Tongue (tissue), 2 donors: Measurements from ENCODE around the gene GPR89A. TPM values are rescaled to one million over a fixed set of nuclear protein-coding genes. Genes with fewer than 3 reads are reported as not detected.
"Not testable (repeated sequence)": the region's sequence is repeated elsewhere in the genome, so short reads cannot be mapped to it uniquely, and the experiment has no call there.

ENCODE experiments used
- DNase-seq: peaks from one replicate; pipeline ENCODE4 v3.0.0-alpha.2; 2015
- total RNA-seq: library from RNA; depleted of rRNA; stranded (reverse); fragments of >200 nt; gene quantifications from one replicate; pipeline ENCODE4 v1.2.3, GENCODE V29; 2014

The GPR89A gene
- 38.6 TPM for total RNA-seq

DNA sequence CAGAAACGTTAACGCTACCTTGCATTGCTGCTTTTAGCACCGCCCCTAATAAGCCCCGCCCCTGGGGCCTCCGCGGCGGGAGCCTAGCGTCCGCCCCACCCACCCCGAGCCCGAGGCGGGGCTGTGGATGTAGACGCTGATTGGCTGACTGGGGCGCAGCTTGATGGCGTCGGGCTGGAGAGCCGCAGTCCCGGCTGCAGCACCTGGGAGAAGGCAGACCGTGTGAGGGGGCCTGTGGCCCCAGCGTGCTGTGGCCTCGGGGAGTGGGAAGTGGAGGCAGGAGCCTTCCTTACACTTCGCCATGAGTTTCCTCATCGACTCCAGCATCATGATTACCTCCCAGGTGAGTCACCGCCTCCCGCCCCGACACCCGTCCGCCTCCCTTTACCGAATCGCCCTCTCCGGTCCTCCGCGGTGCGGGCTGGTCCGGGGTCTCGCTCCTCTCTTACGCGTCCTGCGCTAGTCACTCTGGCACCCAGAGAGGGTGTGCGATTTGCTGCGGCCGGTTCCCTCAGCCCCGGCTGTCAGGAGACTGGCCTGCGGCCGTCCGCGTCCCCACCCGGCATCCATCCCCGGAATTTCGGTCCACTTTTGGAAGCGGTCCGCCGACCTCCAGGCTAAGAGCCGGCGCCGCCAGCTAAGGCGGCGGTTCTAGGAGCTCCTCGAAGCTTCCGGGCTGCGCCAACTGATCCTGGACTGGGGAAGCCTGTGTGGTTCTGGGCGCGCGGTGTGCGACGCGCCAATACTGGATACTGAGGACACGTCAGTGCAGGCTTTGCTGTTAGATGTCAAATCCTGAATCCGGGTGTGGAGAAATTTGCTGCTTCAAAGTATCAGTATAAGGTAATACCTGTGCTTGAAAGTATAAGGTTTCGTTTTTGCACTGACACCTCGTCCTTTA lies at the start of gene GPR89A:
GPR89A (plus strand) TSS at position 156 of the 901 bp plus-strand sequence; CDS start at position 302, 146 bp downstream.
- DNase-seq: peak; percentile 97

DNA sequence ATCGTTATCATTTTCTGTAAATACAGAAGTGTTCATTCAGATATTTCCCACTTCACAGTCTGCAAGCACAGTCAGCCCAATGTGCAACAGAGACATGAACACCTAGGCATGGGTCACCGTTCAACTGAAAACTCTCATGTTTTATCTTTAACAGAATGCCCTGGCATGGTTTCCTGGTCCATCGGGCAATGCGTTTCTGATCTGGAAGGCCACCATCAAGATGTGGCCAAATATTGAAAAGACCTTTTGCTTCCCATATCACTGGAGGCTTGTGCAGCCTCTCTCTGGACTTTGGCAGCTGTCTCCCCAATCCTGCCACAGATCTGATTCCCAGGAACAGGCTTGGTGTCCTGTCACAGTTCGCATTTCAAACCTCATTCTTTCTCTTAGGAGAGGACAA lies 21.0 kb upstream of the GPR89A start:
- DNase-seq: not testable (repeated sequence)

- DNase-seq: not testable (repeated sequence)
Measured at GRCh38 chr1:145590806-145591205, 17.0 kb upstream of the GPR89A start.

DNA sequence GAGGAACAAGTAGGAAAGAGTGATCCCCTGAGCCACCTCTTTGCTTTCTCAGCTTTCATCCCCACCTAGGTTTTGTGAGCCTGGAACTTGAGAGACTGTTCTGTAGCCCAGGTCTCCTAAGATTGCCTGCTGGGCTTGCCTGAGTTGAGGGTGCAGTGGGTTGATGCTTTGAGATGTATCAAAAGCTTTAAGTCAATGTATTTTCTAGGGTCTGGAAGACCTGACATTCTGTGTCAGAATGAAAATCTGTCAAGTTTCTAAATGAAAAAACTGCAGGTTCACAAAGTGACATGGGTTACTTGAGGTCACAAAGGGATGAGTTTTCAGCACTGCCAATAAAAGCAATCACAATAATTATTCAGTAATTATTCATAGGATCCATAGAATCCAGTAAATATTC lies 15.4 kb upstream of the GPR89A start:
- DNase-seq: not testable (repeated sequence)

DNA sequence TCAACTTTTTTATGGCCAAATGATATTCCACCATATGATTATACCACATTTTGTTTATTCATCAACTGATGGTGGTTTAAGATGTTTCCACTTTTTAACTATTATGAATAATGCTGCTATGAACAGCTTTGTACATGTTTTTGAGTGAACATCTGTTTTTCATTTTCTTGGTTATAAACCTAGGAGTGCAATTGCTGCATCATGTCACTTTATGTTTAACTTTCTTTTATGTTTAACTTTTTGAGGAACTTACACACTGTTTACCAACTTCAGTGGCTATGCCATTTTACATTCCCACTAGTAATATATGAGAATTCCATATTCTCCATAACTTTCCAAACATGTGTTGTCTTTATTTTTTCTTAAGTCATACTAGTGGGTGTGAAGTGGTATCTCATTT lies 12.4 kb upstream of the GPR89A start:
- DNase-seq: not testable (repeated sequence)

- not testable (repeated sequence) for DNase-seq
Measured at GRCh38 chr1:145596236-145596635, 11.6 kb upstream of the GPR89A start.

GRCh38 chr1:145599426-145599825 lies 8.4 kb upstream of the GPR89A start:
- not testable (repeated sequence) for DNase-seq

DNA sequence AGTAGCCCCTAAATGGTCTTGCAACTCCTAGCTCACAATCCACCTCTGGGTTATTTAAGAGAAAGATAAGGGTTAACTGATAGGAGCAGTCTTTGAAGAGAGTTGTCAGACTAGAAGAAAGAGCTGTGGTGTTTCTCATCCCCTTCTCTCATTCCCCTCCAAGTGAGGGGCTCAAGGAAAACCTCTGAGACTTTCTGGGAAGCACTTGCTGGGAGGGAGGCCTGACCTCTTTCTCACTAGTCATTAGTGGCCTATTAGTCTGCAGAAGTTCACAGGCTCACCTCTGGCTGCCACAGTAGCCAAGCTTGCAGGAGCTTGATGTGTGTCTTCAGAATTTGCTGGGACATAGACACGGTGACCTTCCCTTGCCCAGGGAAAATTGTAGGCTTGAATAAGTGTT lies 6.2 kb upstream of the GPR89A start:
- DNase-seq: no peak

- not testable (repeated sequence) for DNase-seq
Measured at GRCh38 chr1:145606840-145607239, 948 bp upstream of the GPR89A start.

DNA sequence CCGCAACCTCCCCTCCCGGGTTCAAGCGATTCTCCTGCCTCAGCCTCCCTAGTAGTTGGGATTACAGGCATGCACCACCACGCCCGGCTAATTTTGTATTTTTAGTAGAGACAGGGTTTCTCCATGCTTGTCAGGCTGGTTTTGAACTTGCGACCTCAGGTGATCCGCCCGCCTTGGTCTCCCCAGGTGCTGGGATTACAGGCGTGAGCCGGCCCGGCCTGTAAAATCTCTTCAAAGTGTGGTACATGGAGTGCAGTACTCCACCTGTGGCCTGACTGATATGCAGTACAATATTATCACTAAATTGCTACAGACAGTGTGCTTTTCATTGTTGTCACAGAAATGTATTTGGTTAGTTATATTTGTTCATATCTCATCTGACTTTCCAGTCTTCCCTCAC lies 499 bp upstream of the GPR89A start:
- DNase-seq: not testable (repeated sequence)

DNA sequence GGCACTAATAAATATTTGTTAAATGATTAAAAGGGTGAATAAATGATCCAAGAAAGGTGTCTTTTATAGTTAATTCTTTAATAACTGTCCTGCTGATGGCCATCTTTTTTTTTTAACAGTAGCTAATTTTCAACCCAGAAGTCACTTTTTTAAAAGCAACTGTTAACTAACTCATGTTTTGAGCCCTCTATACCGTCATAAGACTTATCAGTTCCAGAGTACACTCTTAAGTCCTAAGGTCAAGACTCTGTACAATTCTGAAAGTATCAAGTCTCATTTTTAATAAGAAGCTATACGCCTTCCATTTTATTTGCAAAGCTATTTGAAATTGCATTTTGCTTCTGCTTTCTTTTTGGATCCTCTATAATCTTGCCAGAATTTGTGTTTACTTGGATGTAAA lies 3.0 kb downstream of the GPR89A start:
- not testable (repeated sequence) for DNase-seq

DNA sequence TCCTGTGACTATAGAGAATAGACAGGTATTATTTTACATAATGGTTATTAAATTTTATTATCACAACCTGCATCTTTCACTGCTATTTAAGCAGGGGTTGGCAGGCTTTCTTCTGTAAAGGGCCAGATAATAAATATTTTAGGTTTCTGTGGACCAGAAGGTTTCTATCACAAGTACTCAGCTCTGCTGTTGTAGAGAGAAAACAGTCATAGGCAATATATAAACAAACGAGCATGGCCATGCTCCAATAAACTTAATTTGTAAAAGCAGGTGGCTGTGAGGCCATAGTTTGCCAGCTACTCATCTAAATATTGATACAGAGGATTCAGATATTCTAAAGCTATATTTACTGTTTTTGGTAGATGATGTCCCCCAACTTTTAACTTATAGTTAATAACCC lies 12.3 kb downstream of the GPR89A start:
- DNase-seq: not testable (repeated sequence)

DNA sequence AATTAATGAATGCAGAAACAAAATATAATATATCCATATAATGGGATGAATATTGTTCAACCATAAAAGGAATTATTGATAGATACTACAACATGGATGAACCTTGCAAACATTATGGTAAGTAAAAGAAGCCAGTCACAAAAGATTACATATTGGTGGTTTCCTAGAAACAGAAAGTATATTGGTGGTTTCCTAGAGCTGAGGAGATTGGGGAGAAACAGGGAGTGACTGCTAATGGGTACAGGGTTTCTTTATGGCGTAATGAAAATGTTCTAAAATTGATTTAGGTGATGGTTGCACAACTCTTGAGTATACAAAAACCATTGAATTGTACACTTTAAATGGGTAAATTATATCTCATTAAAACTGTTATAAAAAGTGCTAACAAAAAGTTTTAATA lies 14.4 kb downstream of the GPR89A start:
- not testable (repeated sequence) for DNase-seq

GRCh38 chr1:145636237-145636636 lies 28.4 kb downstream of the GPR89A start:
- DNase-seq: not testable (repeated sequence)

GRCh38 chr1:145641886-145642285 lies 34.1 kb downstream of the GPR89A start:
- DNase-seq: not testable (repeated sequence)

- not testable (repeated sequence) for DNase-seq
Measured at GRCh38 chr1:145643990-145644389, 36.2 kb downstream of the GPR89A start.

DNA sequence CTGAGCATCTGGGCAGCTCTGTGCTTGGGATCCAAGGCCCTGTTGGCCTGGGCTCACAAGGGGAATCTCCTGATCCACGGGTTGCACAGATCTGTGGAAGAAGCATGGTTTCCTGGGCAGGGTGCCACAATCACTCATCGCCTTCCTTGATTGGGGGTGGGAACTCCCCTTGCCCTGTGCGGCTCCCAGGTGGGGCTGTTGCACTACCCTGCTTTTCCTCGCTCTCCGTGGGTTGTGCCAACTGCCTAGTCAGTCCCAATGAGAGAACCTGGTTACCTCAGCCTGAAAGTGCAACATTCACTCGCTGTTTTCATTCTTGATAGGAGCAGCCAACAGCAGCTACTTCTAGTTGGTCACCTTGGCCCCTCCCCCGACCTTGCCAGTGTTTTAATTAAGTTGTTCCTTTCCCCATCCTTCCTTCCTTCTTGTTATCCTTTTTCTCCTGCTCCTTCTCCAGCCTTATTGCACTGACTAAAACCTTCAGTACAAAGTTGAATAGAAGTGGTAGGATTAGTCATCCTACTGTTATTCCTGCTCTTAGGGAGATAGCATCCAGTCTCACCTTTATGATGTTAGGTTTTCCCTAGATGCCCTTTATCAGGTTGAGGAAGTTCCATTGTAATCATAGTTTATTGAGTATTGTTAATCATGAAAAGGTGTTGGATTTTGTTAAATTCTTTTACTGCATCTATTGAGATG lies 48.6 kb downstream of the GPR89A start:
- DNase-seq: not testable (repeated sequence)

DNA sequence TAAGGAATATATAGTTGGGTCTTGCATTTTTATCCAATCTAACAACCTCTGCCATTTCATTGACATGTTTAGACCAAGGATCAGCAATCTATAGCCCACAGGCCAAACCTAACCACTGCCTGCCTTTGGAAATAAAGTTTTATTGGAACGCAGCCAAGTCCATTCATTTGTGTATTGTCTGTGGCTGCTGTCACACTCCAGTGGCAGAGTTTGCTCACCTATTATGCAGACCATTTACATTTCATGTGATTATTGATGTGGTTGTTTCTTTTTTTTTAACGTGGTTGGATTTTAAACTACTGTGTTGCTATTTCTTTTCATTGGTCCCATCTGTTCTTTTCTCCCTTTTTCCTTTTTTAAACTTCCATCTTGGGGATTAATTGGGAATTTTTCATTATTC lies 54.7 kb downstream of the GPR89A start:
- DNase-seq: not testable (repeated sequence)

DNA sequence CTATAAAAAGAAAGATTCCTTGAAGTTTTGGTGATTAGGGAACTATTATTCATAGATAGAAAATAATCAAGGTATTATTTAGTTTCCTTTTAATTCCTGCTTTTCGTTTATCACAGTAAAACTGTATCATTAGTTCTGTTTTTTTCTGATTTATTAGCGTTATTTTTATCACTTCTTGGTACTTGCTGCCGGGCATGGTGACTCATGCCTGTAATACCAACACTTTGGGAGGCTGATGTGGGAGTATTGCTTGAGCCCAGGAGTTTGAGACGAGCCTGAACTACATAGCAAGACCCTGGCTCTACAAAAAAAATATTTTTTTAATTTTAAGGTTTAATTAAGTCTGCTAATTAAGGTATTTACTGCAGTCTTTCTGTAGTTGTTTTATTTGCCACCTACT lies 57.2 kb downstream of the GPR89A start:
- not testable (repeated sequence) for DNase-seq

DNA sequence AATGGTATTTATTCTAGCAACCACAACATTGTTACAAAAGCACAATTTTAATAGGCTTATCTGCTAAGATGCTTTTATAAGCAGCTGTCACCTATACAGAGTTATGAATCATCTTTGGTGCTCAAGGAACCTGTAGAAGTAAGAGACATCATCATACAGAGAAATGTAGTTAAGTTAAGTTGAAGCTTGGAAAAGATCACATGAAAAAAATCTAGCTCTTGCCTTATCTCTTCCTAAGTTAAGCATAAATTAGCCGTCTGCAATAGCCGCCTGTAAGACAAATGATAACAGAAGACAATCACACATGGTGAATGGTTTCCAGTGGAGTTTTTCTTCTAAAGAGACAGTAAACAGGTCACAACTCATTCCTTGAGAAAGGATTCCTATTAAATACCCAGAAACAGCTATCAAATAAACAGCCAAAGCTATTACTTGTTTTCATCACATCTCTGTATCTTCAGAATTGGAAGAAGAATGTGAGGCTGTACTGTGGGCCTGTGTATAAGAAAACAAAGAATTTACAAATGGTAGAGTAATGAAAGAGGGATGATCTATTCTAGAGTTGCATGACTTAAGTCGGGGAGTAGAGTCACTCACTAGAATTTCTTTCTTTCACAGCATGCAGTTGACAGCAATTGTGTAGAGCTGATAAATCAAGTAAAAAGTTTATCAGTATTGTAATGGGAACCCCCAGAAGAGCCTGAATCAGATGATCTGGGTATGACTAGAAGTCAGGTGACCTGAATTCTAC lies 63.4 kb downstream of the GPR89A start:
- DNase-seq: not testable (repeated sequence)

GRCh38 chr1:145673217-145673616 lies 65.4 kb downstream of the GPR89A start:
- not testable (repeated sequence) for DNase-seq

DNA sequence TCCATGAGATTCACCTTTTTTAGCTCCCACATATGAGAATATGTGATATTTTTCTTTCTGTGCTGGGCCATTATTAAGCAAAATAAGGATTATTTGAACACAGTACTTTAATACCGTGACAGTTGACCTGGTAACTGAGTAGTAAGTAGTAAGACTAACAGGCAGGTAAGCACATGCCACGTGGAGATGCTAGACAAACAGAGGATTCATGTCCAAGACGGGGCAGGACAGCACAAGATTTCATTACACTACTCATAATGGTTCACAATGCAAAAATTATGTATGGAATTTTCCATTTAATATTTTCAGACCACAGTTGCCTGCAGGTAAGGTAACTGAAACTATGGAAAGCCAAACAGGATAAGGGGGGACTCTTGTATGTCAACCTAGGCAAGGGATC lies 77.1 kb downstream of the GPR89A start:
- DNase-seq: not testable (repeated sequence)
